Fibroblast of mammary gland (primary cell): Measurements from ENCODE around the gene GARNL3.

ENCODE experiments used
- DNase-seq: peaks from one replicate; pipeline ENCODE4 v3.0.0-alpha.2; 2010; ENCODE audit warnings: low read depth
- H3K4me3 ChIP-seq: 2 replicates; pipeline ENCODE4 v1.5.1; 2011; ENCODE audit warnings: low read depth, mild to moderate bottlenecking, low read length, moderate library complexity; ENCODE audit not compliant: control insufficient read depth
- CTCF ChIP-seq: conservative IDR thresholded peaks from 2 replicates; pipeline ENCODE4 v1.5.1; 2011; ENCODE audit warnings: low read depth, low read length, inconsistent platforms; ENCODE audit not compliant: control insufficient read depth, insufficient read depth

Gene GARNL3

DNA sequence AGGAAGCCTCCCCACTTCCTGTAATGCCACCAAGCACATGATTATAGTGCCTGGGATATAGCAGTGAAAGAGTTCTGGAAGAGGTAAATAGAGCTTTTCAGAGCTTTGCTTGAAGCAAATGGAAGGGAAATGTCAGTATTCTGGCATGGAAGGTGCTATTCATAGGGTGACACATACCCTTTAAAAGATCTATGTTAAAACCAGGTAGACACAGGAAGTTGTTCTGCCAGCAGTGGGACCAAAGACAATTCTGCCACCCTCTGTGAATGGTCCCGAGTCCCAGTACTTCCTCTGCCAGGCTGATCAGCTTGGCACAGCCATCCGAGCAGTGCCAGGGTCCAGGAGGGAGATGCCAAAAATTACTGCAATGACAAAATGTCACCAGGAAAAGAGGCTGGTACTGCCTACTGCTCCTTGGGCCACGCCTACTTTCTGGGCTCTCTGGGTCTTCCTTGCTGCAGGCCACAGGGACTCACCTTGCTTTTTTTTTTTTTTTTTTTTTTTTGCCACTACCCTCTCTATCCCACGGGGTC, 26.7 kb downstream of the GARNL3 start:
- no peak for DNase-seq
- no peak for TF ChIP-seq CTCF
- no peak overlapping the region for H3K4me3 ChIP-seq

DNA sequence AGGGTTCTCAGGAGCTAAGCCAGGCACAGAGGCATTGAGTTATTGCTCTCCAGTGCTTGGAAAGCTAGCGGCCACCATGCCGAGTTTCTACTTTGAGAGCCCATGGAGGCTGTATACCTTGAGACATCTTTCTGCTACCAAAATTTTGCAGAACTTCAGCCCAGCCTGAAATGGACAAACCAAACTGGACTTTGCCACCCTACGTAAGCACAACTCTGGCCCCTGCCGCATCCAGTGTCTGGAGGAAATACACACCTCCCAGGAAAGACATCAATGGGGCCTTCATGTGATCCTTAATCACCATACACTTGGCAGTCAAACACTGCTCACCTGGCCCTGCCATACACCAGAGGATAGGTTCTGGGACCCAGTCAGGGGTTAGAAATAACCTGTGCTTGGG, 27.8 kb downstream of the GARNL3 start:
- no peak overlapping the region for H3K4me3 ChIP-seq
- TF ChIP-seq CTCF: no peak
- DNase-seq: no peak

DNA sequence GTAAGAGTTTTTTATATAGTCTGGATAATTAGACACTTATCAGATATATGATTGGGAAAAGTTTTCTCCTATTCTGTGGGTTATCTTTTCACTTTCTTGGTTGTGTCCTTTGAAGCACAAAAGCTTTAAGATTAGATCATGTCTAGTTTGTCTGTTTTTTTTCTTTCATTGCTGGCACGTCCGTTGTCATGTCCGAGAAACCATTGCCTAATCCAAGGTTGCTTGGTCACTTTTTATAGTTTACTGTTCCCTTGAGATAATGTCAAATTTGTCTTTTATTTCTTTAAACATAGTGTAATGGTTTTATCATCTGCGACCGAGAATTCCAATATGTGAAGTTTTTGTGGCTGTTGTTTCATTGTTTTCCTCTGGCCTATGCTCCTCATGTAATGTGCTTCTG, 28.8 kb downstream of the GARNL3 start:
- no peak overlapping the region for H3K4me3 ChIP-seq
- TF ChIP-seq CTCF: no peak
- no peak for DNase-seq

- no peak for TF ChIP-seq CTCF
- DNase-seq: no peak
- no peak overlapping the region for H3K4me3 ChIP-seq
Observed at GRCh38 chr9:127293767-127294166, 29.2 kb downstream of the GARNL3 start.

DNA sequence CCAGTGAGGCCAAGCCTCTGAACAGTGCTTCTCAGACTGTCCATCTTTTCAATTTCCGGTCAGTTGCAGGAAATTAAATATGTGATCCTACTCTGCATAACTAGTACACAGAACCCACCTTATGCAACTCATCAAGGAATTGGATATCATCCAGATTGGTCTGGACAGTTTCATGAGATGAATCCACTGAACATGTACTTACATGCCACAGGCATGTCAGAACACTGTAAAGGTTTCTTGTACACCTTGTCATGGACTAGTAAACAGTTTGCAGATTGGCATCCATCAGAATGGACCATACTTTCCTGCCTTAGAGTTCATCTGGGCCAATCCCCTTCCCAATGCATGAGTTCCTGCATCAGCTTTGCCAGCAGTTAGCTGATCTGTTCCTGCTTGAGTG, 30.4 kb downstream of the GARNL3 start:
- no peak overlapping the region for H3K4me3 ChIP-seq
- no peak for DNase-seq
- no peak for TF ChIP-seq CTCF

GRCh38 chr9:127300886-127301447, 36.4 kb downstream of the GARNL3 start:
- H3K4me3 ChIP-seq: no peak overlapping the region
- no peak for DNase-seq
- no peak for TF ChIP-seq CTCF

DNA sequence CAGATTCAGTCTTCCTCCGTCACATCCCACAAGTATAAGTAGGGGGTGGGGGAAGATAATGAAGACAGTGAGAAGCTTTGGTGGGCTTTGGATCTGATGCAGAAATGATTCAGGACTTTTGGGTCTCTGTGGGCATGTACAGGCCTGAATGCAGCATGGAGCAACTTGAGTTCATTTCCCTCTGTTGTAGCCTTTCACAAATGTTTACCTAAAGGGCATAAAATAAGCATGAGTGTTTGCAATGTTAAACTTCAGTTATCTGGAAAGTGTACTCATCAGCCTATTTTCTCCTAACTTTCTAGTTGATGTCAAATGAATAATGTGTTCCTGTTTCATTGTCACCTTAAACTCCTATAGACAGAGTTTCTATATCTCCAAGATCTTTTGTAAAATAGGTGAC, 39.3 kb downstream of the GARNL3 start:
- TF ChIP-seq CTCF: no peak
- DNase-seq: no peak
- no peak overlapping the region for H3K4me3 ChIP-seq
